ENCODE measurements around the gene PARD3B.

The PARD3B gene

DNA sequence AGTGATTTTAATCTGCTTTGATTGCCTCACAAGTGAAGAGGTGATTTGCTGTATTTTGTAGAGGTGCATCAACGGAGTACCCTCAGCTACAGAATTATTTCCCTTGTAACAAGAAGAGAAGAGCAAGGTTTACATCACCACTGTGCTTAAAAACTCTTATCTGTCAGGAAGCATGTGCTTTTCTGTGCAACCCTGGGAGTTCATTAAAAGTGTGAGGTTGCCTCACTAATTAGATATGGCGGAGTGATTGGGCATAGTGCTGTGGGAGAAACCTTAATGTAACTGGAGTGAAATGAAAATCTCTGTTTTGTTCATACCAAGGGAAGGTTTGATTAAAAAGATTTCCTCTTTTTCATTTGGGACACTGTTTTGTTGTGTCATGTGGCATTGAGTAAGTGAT lies 544.7 kb downstream of the PARD3B start:
- no peaks in the 10 kb centered on the region for H3K36me3 ChIP-seq (ENCODE audit: control insufficient read depth, low read depth, low read length)
- H3K27me3 ChIP-seq (ENCODE audit: control insufficient read depth, insufficient read depth, low read length): no peaks in the 10 kb centered on the region
- no peak overlapping the region for H3K9ac ChIP-seq (ENCODE audit: low read length)
- H3K4me1 ChIP-seq (ENCODE audit: control insufficient read depth, low read depth, low read length): peaks cover 4% of the 10 kb centered on the region
- no peaks in the 10 kb centered on the region for H3K9me3 ChIP-seq (ENCODE audit: control insufficient read depth, low read depth, low read length)
- H3K27ac ChIP-seq (ENCODE audit: low read length): no peak overlapping the region
- H3K4me3 ChIP-seq (ENCODE audit: low read length): no peak overlapping the region

DNA sequence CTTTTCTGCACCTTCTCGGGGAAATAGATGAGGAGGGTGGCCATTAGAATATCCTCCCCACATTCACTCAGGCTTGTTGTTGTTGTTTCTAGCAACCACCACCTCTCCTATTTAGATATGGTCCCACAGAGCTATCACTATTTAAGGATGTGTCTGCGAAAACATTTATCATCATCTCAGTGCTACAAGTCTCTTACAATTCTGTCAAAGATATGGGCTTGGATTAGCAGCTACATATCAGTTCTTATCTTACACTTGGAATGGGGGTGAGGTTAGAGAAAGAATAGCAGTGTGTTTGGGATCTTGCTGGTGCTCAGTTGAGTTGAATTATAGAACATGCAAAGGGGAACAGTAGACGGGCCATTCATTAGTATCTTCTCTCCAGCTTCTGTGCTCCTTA lies 546.1 kb downstream of the PARD3B start:
- Histone ChIP-seq H3K27ac (ENCODE audit: low read length) (no peak overlapping the region), H3K4me1 (ENCODE audit: control insufficient read depth, low read depth, low read length) (no peaks in the 10 kb centered on the region)

GRCh38 chr2:205094031-205094430 lies 548.8 kb downstream of the PARD3B start:
- Histone ChIP-seq H3K4me1 (ENCODE audit: control insufficient read depth, low read depth, low read length) (no peaks in the 10 kb centered on the region), H3K9ac (ENCODE audit: low read length) (no peak overlapping the region), H3K36me3 (ENCODE audit: control insufficient read depth, low read depth, low read length) (no peaks in the 10 kb centered on the region), H3K9me3 (ENCODE audit: control insufficient read depth, low read depth, low read length) (no peaks in the 10 kb centered on the region), H3K27ac (ENCODE audit: low read length) (no peak overlapping the region), H3K27me3 (ENCODE audit: control insufficient read depth, insufficient read depth, low read length) (no peaks in the 10 kb centered on the region), H3K4me3 (ENCODE audit: low read length) (no peak overlapping the region)

More for the DNA sequence above, 546.1 kb downstream of the PARD3B start:
- no peaks in the 10 kb centered on the region for H3K36me3 ChIP-seq (ENCODE audit: control insufficient read depth, low read depth, low read length)
- H3K9me3 ChIP-seq (ENCODE audit: control insufficient read depth, low read depth, low read length): no peaks in the 10 kb centered on the region
- H3K9ac ChIP-seq (ENCODE audit: low read length): no peak overlapping the region
- H3K4me3 ChIP-seq (ENCODE audit: low read length): no peak overlapping the region
- H3K27me3 ChIP-seq (ENCODE audit: control insufficient read depth, insufficient read depth, low read length): no peaks in the 10 kb centered on the region

DNA sequence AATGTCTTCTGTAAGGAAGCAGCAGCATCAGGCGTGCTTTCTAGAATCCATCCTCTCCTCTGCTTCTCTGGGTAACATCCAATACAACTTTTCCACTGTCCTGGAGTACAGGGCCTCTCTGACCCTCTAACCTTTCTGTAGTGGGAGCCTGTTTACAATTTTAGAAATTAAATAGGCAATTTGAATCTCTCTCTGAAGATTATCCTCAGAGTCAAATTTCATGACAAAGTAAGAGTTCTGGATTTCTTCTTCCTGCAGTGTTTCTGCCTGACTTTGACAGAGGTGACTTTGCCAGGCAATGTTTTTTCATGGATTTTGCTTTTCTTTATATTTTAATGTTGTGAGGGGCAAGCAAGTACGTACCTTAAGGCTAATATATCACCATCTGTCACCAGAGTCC lies 558.4 kb downstream of the PARD3B start:
- H3K4me1 ChIP-seq (ENCODE audit: control insufficient read depth, low read depth, low read length): no peaks in the 10 kb centered on the region
- H3K27ac ChIP-seq (ENCODE audit: low read length): no peak overlapping the region
- no peaks in the 10 kb centered on the region for H3K36me3 ChIP-seq (ENCODE audit: control insufficient read depth, low read depth, low read length)
- no peaks in the 10 kb centered on the region for H3K9me3 ChIP-seq (ENCODE audit: control insufficient read depth, low read depth, low read length)
- no peaks in the 10 kb centered on the region for H3K27me3 ChIP-seq (ENCODE audit: control insufficient read depth, insufficient read depth, low read length)
- no peak overlapping the region for H3K9ac ChIP-seq (ENCODE audit: low read length)
- H3K4me3 ChIP-seq (ENCODE audit: low read length): no peak overlapping the region

- Histone ChIP-seq H3K27ac (ENCODE audit: low read length) (no peak overlapping the region), H3K36me3 (ENCODE audit: control insufficient read depth, low read depth, low read length) (no peaks in the 10 kb centered on the region), H3K9me3 (ENCODE audit: control insufficient read depth, low read depth, low read length) (no peaks in the 10 kb centered on the region), H3K27me3 (ENCODE audit: control insufficient read depth, insufficient read depth, low read length) (no peaks in the 10 kb centered on the region), H3K9ac (ENCODE audit: low read length) (no peak overlapping the region), H3K4me1 (ENCODE audit: control insufficient read depth, low read depth, low read length) (peaks cover 7% of the 10 kb centered on the region), H3K4me3 (ENCODE audit: low read length) (no peak overlapping the region)
Measured at GRCh38 chr2:205107810-205108209, 562.5 kb downstream of the PARD3B start.

DNA sequence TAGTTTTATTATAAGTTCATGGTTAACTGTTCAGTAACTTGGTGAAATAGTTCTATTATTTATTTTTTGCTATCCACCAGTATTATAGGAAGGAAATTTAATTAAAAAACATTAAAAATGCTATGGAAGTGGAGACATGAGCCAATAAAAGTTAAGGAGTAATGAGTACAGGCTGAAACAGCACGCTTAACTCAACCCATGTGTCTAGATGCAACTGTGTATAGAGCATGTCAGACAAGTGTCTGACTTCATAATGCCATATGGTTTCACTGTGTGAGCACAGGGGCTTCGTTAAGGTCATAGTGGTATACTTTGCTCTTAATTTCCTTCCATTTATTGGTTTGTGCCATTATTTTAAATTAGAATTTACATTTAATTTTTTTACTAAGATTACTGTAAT lies 570.2 kb downstream of the PARD3B start:
- Histone ChIP-seq H3K27ac (ENCODE audit: low read length) (no peak overlapping the region), H3K4me3 (ENCODE audit: low read length) (no peak overlapping the region), H3K9me3 (ENCODE audit: control insufficient read depth, low read depth, low read length) (no peaks in the 10 kb centered on the region), H3K4me1 (ENCODE audit: control insufficient read depth, low read depth, low read length) (peaks cover 7% of the 10 kb centered on the region), H3K27me3 (ENCODE audit: control insufficient read depth, insufficient read depth, low read length) (no peaks in the 10 kb centered on the region), H3K9ac (ENCODE audit: low read length) (no peak overlapping the region), H3K36me3 (ENCODE audit: control insufficient read depth, low read depth, low read length) (no peaks in the 10 kb centered on the region)

DNA sequence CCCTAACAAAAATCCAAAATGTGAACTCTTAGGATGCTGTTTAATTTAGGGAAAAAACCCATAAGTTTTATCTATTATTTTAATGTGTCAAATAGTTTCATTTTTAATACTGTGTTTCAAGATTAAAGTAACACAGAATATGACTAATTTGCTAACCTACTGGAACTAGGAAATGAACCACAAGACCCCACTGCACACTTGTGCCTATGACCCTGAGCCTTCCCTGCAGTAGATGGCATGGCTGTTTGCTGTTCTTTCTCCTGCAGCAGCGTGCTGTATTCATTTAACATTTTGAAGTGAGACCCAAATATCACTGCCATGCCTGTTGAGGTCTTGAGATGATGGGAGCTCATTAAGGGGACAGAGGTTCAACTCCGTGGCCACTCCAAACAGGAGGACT lies 571.9 kb downstream of the PARD3B start:
- Histone ChIP-seq H3K27ac (ENCODE audit: low read length) (no peak overlapping the region), H3K27me3 (ENCODE audit: control insufficient read depth, insufficient read depth, low read length) (no peaks in the 10 kb centered on the region)

DNA sequence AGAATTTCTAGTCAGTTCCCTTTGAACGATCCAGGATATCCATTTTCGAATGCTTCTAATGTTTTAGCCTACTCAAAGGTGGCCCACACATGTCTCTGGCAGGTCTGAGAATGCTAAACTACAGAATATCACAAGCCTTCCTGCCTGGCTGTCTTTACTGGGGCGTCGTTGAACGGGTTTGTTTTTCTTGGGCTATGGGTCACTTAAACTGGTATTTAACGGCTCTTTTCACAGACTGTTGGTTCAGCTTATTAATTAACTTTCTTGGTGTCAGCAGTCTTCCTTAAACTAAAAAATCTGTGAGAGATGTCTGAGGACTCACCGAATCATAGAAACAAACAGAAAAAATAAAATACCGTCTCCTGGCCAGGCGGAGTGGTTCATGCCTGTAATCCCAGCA lies 573.9 kb downstream of the PARD3B start:
- Histone ChIP-seq H3K4me1 (ENCODE audit: control insufficient read depth, low read depth, low read length) (no peaks in the 10 kb centered on the region), H3K9me3 (ENCODE audit: control insufficient read depth, low read depth, low read length) (no peaks in the 10 kb centered on the region), H3K27ac (ENCODE audit: low read length) (no peak overlapping the region), H3K36me3 (ENCODE audit: control insufficient read depth, low read depth, low read length) (no peaks in the 10 kb centered on the region), H3K27me3 (ENCODE audit: control insufficient read depth, insufficient read depth, low read length) (no peaks in the 10 kb centered on the region), H3K4me3 (ENCODE audit: low read length) (no peak overlapping the region), H3K9ac (ENCODE audit: low read length) (no peak overlapping the region)

More for the DNA sequence above, 571.9 kb downstream of the PARD3B start:
- Histone ChIP-seq H3K4me1 (ENCODE audit: control insufficient read depth, low read depth, low read length) (peaks cover 7% of the 10 kb centered on the region), H3K4me3 (ENCODE audit: low read length) (no peak overlapping the region), H3K9ac (ENCODE audit: low read length) (no peak overlapping the region), H3K36me3 (ENCODE audit: control insufficient read depth, low read depth, low read length) (no peaks in the 10 kb centered on the region), H3K9me3 (ENCODE audit: control insufficient read depth, low read depth, low read length) (no peaks in the 10 kb centered on the region)

DNA sequence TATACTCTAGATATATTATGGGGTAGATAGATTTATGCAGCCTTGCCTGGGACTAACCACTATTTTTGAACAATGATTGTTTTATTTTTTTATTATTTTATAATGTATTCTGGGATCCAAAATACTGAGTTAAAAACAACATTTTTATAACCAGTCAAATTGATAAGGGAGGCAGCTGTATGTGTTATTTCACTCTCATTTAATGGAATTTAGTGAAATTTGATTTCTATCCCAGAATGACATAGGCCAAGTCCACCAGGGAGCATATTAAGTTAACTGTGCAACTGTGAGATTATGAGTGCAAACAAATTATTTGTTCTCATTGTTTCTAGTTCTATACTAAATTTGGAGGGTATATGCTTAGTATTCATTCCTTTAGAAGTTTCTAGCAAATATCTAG lies 583.5 kb downstream of the PARD3B start:
- Histone ChIP-seq H3K27ac (ENCODE audit: low read length) (no peak overlapping the region), H3K4me3 (ENCODE audit: low read length) (no peak overlapping the region), H3K9ac (ENCODE audit: low read length) (no peak overlapping the region), H3K4me1 (ENCODE audit: control insufficient read depth, low read depth, low read length) (peaks cover 7% of the 10 kb centered on the region), H3K36me3 (ENCODE audit: control insufficient read depth, low read depth, low read length) (no peaks in the 10 kb centered on the region), H3K27me3 (ENCODE audit: control insufficient read depth, insufficient read depth, low read length) (no peaks in the 10 kb centered on the region), H3K9me3 (ENCODE audit: control insufficient read depth, low read depth, low read length) (no peaks in the 10 kb centered on the region)

GRCh38 chr2:205129531-205129930 lies 584.3 kb downstream of the PARD3B start:
- no peaks in the 10 kb centered on the region for H3K27me3 ChIP-seq (ENCODE audit: control insufficient read depth, insufficient read depth, low read length)
- H3K36me3 ChIP-seq (ENCODE audit: control insufficient read depth, low read depth, low read length): no peaks in the 10 kb centered on the region
- no peak overlapping the region for H3K27ac ChIP-seq (ENCODE audit: low read length)
- H3K9me3 ChIP-seq (ENCODE audit: control insufficient read depth, low read depth, low read length): no peaks in the 10 kb centered on the region
- no peak overlapping the region for H3K9ac ChIP-seq (ENCODE audit: low read length)
- H3K4me1 ChIP-seq (ENCODE audit: control insufficient read depth, low read depth, low read length): peaks cover 7% of the 10 kb centered on the region
- H3K4me3 ChIP-seq (ENCODE audit: low read length): no peak overlapping the region

DNA sequence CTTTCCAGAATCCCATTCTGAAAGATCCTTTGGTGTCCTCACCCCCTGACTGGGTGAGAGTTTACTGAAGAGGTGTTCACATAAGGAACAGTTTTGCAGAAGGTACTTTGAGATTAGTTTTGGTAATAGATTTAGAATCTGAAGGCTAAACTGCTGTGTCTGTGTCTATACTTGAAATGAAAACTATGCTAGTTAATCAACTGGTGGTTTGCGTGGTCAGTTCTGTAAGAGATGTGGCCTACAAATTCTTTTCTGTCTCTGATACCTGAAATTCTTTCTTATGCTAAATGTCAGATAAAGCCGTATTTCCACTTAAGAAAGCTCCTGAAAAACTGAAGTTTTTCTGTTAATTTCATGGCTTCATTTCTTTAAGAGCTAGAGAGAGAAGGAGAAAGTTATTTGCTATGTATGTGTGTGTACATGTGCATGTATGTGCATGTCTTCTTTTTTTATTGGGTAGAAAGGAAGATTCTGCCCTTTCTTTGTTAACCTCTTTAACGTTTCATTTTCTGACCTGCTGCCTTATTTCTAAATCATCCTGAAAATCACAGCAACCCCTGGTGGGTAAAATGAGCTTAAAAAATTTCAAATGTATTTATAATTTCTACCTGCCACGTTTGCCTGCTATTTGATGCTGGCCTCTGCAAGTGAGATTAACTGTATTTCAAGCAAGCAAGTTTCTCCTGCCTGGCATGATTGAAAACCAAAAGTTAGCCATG lies 585.0 kb downstream of the PARD3B start:
- H3K36me3 ChIP-seq (ENCODE audit: control insufficient read depth, low read depth, low read length): no peaks in the 10 kb centered on the region
- no peaks in the 10 kb centered on the region for H3K9me3 ChIP-seq (ENCODE audit: control insufficient read depth, low read depth, low read length)
- peaks cover 7% of the 10 kb centered on the region for H3K4me1 ChIP-seq (ENCODE audit: control insufficient read depth, low read depth, low read length)
- H3K9ac ChIP-seq (ENCODE audit: low read length): no peak overlapping the region
- H3K4me3 ChIP-seq (ENCODE audit: low read length): no peak overlapping the region
- H3K27ac ChIP-seq (ENCODE audit: low read length): no peak overlapping the region
- no peaks in the 10 kb centered on the region for H3K27me3 ChIP-seq (ENCODE audit: control insufficient read depth, insufficient read depth, low read length)

DNA sequence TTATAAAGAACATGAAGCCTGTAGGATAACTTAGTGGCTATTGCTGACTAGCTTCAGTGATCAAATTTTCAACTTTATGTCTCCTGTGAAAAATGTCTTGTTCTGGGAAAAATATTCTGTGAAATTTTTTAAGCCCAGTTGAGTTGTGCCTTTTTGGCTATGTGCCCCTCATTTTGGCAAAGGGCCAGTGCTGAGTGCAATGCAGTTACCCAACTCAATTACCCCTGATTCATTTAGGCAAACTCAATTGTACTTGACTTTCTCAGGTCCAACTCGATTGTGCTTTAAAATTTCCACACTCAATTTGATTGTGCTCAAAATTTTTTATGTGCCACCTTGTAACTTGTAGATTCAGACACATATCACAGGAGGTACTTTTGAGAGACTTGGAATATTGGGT lies 588.3 kb downstream of the PARD3B start:
- Histone ChIP-seq H3K4me3 (ENCODE audit: low read length) (no peak overlapping the region), H3K9me3 (ENCODE audit: control insufficient read depth, low read depth, low read length) (no peaks in the 10 kb centered on the region), H3K27me3 (ENCODE audit: control insufficient read depth, insufficient read depth, low read length) (no peaks in the 10 kb centered on the region), H3K9ac (ENCODE audit: low read length) (no peak overlapping the region), H3K4me1 (ENCODE audit: control insufficient read depth, low read depth, low read length) (peaks cover 8% of the 10 kb centered on the region), H3K36me3 (ENCODE audit: control insufficient read depth, low read depth, low read length) (no peaks in the 10 kb centered on the region), H3K27ac (ENCODE audit: low read length) (no peak overlapping the region)

Measured in iPS-18a (cell line).